ENCODE data around the gene SP2.
"Not testable (repeated sequence)": the region's sequence is repeated elsewhere in the genome, so short reads cannot be mapped to it uniquely, and the experiment has no call there.

SP2 gene

GRCh38 chr17:47927821-47928400 is 31.9 kb downstream of the SP2 start:
- H3K27ac ChIP-seq: no peak overlapping the region
- in situ Hi-C loops (cut with HindIII; ENCODE audit: low pct_ligation_motif_present, low sequenced_read_pairs): no loop called here
- peaks cover 4% of the 10 kb centered on the region for H3K36me3 ChIP-seq (replicated peaks)
- no peaks in the 10 kb centered on the region for H3K27me3 ChIP-seq (replicated peaks)
- no peak overlapping the region for H3K4me3 ChIP-seq (ENCODE audit: low read depth, low read length)
- no peak for DNase-seq
- TF ChIP-seq, protein P1, sequence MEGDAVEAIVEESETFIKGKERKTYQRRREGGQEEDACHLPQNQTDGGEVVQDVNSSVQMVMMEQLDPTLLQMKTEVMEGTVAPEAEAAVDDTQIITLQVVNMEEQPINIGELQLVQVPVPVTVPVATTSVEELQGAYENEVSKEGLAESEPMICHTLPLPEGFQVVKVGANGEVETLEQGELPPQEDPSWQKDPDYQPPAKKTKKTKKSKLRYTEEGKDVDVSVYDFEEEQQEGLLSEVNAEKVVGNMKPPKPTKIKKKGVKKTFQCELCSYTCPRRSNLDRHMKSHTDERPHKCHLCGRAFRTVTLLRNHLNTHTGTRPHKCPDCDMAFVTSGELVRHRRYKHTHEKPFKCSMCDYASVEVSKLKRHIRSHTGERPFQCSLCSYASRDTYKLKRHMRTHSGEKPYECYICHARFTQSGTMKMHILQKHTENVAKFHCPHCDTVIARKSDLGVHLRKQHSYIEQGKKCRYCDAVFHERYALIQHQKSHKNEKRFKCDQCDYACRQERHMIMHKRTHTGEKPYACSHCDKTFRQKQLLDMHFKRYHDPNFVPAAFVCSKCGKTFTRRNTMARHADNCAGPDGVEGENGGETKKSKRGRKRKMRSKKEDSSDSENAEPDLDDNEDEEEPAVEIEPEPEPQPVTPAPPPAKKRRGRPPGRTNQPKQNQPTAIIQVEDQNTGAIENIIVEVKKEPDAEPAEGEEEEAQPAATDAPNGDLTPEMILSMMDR (IDR thresholded peaks at IDR 0.05; ENCODE audit: low read depth, low read length, missing control alignments): no peak

- DNase-seq: no peak
- Histone ChIP-seq H3K27me3 (replicated peaks) (no peaks in the 10 kb centered on the region), H3K27ac (no peak overlapping the region), H3K4me3 (ENCODE audit: low read depth, low read length) (no peak overlapping the region), H3K36me3 (replicated peaks) (no peaks in the 10 kb centered on the region)
- TF ChIP-seq, protein P1 (IDR thresholded peaks at IDR 0.05; ENCODE audit: low read depth, low read length, missing control alignments): no peak
- in situ Hi-C loops (cut with HindIII; ENCODE audit: low pct_ligation_motif_present, low sequenced_read_pairs): no loop called here
Measured at GRCh38 chr17:47928415-47928814, 32.4 kb downstream of the SP2 start.

DNA sequence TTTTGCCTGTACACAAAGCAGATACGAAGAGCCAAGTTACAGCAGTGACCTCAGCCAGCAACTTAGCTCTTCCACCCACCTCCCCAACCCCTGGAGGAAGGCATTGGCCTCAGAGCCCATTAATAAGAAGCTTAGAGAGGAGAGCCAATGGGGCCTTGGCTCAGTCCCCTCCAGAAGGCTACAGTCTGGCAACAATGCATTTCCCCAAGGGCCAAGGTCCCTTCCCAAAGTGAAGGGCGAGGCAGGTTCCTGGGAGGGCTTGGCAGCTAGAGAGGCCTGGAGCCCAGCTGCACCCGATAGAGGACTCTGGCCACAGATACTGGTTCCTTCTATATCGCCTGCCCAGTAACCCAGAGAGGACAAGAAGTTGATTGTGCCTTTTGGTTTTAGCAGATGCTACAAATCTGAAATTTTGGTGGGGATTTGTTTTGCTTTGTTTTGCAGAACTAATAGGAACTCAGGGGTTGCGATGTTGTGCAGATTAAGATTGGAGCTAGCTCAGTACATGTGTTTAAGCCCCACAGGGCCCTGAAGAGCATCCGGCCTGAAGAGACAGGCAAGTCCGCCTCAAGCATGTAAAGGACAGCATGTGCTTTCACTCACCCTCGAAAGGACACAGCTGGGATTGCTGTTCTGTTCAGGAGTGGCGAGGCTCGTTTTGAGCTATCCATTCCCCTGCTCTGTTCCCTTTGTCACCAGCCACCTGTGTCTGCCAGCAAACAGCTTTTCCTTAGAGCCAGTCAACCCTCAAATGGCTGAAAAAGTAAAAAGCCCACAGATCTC is 33.4 kb downstream of the SP2 start:
- Histone ChIP-seq H3K36me3 (replicated peaks) (no peaks in the 10 kb centered on the region), H3K27me3 (replicated peaks) (no peaks in the 10 kb centered on the region), H3K4me3 (ENCODE audit: low read depth, low read length) (no peak overlapping the region), H3K27ac (no peak overlapping the region)
- DNase-seq: no peak
- TF ChIP-seq, protein P1 (IDR thresholded peaks at IDR 0.05; ENCODE audit: low read depth, low read length, missing control alignments): no peak
- in situ Hi-C loops (cut with HindIII; ENCODE audit: low pct_ligation_motif_present, low sequenced_read_pairs): no loop called here

GRCh38 chr17:47931848-47932247 is 35.8 kb downstream of the SP2 start:
- no peak overlapping the region for H3K4me3 ChIP-seq (ENCODE audit: low read depth, low read length)
- in situ Hi-C loops (cut with HindIII; ENCODE audit: low pct_ligation_motif_present, low sequenced_read_pairs): no loop called here
- H3K27me3 ChIP-seq (replicated peaks): no peaks in the 10 kb centered on the region
- H3K36me3 ChIP-seq (replicated peaks): no peaks in the 10 kb centered on the region
- DNase-seq: no peak
- TF ChIP-seq, protein P1 (IDR thresholded peaks at IDR 0.05; ENCODE audit: low read depth, low read length, missing control alignments): no peak
- no peak overlapping the region for H3K27ac ChIP-seq

DNA sequence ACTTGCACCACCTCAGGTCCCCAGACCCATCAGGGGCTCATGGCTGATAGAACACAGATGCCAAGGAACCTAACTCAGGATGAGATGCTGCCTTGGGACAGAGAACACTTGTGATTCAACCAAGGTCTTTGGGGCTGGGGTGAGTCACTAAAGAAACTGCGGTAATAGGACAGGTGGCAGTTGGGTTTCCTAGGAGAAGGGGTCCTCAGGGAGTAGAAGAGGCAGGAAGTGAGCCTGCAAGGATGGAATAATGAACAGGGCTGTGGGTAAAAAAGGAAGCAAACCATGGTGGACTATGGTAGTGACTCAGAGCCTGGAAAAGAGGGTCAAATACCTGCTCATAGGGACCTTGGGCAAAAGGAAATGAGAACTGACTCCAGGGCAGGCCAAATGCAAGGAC is 38.8 kb downstream of the SP2 start:
- TF ChIP-seq, protein P1 (IDR thresholded peaks at IDR 0.05; ENCODE audit: low read depth, low read length, missing control alignments): no peak
- no peak for DNase-seq
- no peak overlapping the region for H3K27ac ChIP-seq
- H3K27me3 ChIP-seq (replicated peaks): no peaks in the 10 kb centered on the region
- in situ Hi-C loops (cut with HindIII; ENCODE audit: low pct_ligation_motif_present, low sequenced_read_pairs): no loop called here
- H3K4me3 ChIP-seq (ENCODE audit: low read depth, low read length): no peak overlapping the region
- H3K36me3 ChIP-seq (replicated peaks): no peaks in the 10 kb centered on the region

DNA sequence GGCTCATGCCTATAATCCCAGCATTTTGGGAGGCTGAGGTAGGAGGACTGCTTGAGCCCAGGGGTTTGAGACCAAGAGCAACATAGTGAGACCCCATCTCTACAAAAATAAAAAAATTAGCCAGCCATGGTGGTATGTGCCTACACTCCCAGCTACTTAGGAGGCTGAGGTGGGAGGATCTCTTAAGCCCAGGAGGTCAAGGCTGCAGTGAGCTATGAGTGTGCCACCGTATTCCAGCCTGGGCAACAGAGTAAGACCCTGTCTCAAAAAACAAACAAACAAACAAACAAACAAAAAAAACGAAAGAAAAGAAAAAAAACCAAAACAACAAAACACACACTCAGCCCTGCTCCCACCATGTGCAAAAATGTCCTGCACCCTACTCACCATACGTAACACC is 39.4 kb downstream of the SP2 start:
- H3K27ac ChIP-seq; in situ Hi-C loops (cut with HindIII; ENCODE audit: low pct_ligation_motif_present, low sequenced_read_pairs); H3K27me3 ChIP-seq (replicated peaks): not testable (repeated sequence)

More for the DNA sequence above, 39.4 kb downstream of the SP2 start:
- H3K36me3 ChIP-seq (replicated peaks); DNase-seq; H3K4me3 ChIP-seq (ENCODE audit: low read depth, low read length): not testable (repeated sequence)

Measured in brain microvascular endothelial cell (primary cell).